ENCODE results near the gene INPP5D.
"Not testable (repeated sequence)": the region's sequence is repeated elsewhere in the genome, so short reads cannot be mapped to it uniquely, and the experiment has no call there.

DNA sequence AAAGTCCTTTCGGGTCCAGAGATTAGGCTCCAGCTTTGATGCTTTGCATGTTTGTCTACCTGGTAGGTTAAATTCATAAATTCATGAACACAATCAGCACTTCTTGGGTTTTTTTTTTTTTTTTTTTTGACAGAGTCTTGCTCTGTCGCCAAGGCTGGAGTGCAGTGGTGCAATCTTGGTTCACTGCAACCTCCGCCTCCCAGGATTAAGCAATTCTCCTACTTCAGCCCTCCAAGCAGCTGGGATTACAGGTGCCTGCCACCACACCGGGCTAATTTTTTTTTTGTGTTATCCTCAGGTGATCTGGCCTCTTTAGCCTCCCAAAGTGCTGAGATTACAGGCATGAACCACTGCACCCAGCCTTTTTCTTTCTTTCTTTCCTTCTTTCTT lies 5.1 kb downstream of the INPP5D start:
- TF ChIP-seq, protein P1, sequence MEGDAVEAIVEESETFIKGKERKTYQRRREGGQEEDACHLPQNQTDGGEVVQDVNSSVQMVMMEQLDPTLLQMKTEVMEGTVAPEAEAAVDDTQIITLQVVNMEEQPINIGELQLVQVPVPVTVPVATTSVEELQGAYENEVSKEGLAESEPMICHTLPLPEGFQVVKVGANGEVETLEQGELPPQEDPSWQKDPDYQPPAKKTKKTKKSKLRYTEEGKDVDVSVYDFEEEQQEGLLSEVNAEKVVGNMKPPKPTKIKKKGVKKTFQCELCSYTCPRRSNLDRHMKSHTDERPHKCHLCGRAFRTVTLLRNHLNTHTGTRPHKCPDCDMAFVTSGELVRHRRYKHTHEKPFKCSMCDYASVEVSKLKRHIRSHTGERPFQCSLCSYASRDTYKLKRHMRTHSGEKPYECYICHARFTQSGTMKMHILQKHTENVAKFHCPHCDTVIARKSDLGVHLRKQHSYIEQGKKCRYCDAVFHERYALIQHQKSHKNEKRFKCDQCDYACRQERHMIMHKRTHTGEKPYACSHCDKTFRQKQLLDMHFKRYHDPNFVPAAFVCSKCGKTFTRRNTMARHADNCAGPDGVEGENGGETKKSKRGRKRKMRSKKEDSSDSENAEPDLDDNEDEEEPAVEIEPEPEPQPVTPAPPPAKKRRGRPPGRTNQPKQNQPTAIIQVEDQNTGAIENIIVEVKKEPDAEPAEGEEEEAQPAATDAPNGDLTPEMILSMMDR (IDR thresholded peaks at IDR 0.05), result not testable (repeated sequence)
- not testable (repeated sequence) for TF ChIP-seq POLR2AphosphoS5 (IDR thresholded peaks at IDR 0.05)
